H9 (cell line): ENCODE results near the gene STYK1. TPM values are rescaled to one million over a fixed set of nuclear protein-coding genes. Genes with fewer than 3 reads are reported as not detected.

ENCODE experiments used
- DNase-seq: peaks from one replicate; pipeline ENCODE4 v3.0.0-alpha.2; 2017
- H2AFZ ChIP-seq: one replicate; pipeline ENCODE4 v1.6.1; 2013; ENCODE audit warnings: mild to moderate bottlenecking, low read length, control low read depth, moderate library complexity
- H2AK5ac ChIP-seq: 2 replicates; pipeline ENCODE4 v1.6.1; 2013; ENCODE audit warnings: low read length, control low read depth, mixed read lengths; ENCODE audit not compliant: insufficient read length
- H2BK120ac ChIP-seq: one replicate; pipeline ENCODE4 v1.6.1; 2013; ENCODE audit warnings: low read depth, mild to moderate bottlenecking, low read length, control low read depth, inconsistent platforms; ENCODE audit not compliant: poor library complexity, severe bottlenecking
- H2BK12ac ChIP-seq: 2 replicates; pipeline ENCODE4 v1.6.1; 2013; ENCODE audit warnings: low read length, control low read depth, mixed read lengths, low read depth; ENCODE audit not compliant: insufficient read length
- H2BK15ac ChIP-seq: 2 replicates; pipeline ENCODE4 v1.6.1; 2013; ENCODE audit warnings: low read depth, low read length, control low read depth
- H2BK20ac ChIP-seq: one replicate; pipeline ENCODE4 v1.6.1; 2013; ENCODE audit warnings: low read depth, mild to moderate bottlenecking, low read length, control low read depth, inconsistent platforms; ENCODE audit not compliant: poor library complexity, severe bottlenecking
- H2BK5ac ChIP-seq: 2 replicates; pipeline ENCODE4 v1.6.1; 2013; ENCODE audit warnings: low read length, control low read depth, mixed read lengths; ENCODE audit not compliant: insufficient read length
- H3K14ac ChIP-seq: 2 replicates; pipeline ENCODE4 v1.6.1; 2013; ENCODE audit warnings: low read length, control low read depth; ENCODE audit not compliant: insufficient read depth
- H3K18ac ChIP-seq: 2 replicates; pipeline ENCODE4 v1.6.1; 2013; ENCODE audit warnings: low read depth, mild to moderate bottlenecking, mixed read lengths, low read length, control low read depth; ENCODE audit not compliant: insufficient read length
- H3K23ac ChIP-seq: 2 replicates; pipeline ENCODE4 v1.6.1; 2013; ENCODE audit warnings: low read length, control low read depth, mixed read lengths, low read depth; ENCODE audit not compliant: insufficient read length
- H3K23me2 ChIP-seq: 2 replicates; pipeline ENCODE4 v1.6.1; 2013; ENCODE audit warnings: low read depth, mild to moderate bottlenecking, mixed read lengths, low read length, control low read depth; ENCODE audit not compliant: insufficient read length, poor library complexity, severe bottlenecking
- H3K27ac ChIP-seq: 2 replicates; pipeline ENCODE4 v1.5.1; 2013; ENCODE audit warnings: low read length, control low read depth, mixed read lengths, low read depth; ENCODE audit not compliant: insufficient read length
- H3K27me3 ChIP-seq: 2 replicates; pipeline ENCODE4 v1.6.1; 2013; ENCODE audit warnings: low read length, control low read depth, inconsistent platforms; ENCODE audit not compliant: insufficient read depth
- H3K4ac ChIP-seq: 2 replicates; pipeline ENCODE4 v1.6.1; 2013; ENCODE audit warnings: low read depth, mild to moderate bottlenecking, control low read depth, inconsistent platforms, low read length, moderate library complexity
- H3K4me1 ChIP-seq: 2 replicates; pipeline ENCODE4 v1.6.1; 2013; ENCODE audit warnings: low read length, control low read depth, inconsistent platforms; ENCODE audit not compliant: insufficient read depth
- H3K4me2 ChIP-seq: 2 replicates; pipeline ENCODE4 v1.6.1; 2013; ENCODE audit warnings: low read length, control low read depth, mixed read lengths; ENCODE audit not compliant: insufficient read length, insufficient read depth
- H3K56ac ChIP-seq: 2 replicates; pipeline ENCODE4 v1.6.1; 2013; ENCODE audit warnings: low read depth, mild to moderate bottlenecking, mixed read lengths, low read length, control low read depth; ENCODE audit not compliant: insufficient read length
- H3K79me1 ChIP-seq: 2 replicates; pipeline ENCODE4 v1.6.1; 2013; ENCODE audit warnings: low read depth, mild to moderate bottlenecking, moderate library complexity, low read length, control low read depth, inconsistent platforms; ENCODE audit not compliant: insufficient read depth, poor library complexity, severe bottlenecking
- H3K79me2 ChIP-seq: 2 replicates; pipeline ENCODE4 v1.6.1; 2013; ENCODE audit warnings: low read length, control low read depth, inconsistent platforms; ENCODE audit not compliant: insufficient read depth
- H3K9ac ChIP-seq: 2 replicates; pipeline ENCODE4 v1.6.1; 2013; ENCODE audit warnings: low read length, control low read depth, mixed read lengths; ENCODE audit not compliant: insufficient read length; ENCODE audit errors: extremely low read depth
- H3K9me3 ChIP-seq: one replicate; pipeline ENCODE4 v1.6.1; 2013; ENCODE audit warnings: low read depth, low read length, inconsistent platforms; ENCODE audit not compliant: control insufficient read depth
- H3T11ph ChIP-seq: one replicate; pipeline ENCODE4 v1.6.1; 2013; ENCODE audit warnings: mild to moderate bottlenecking, low read length, control low read depth, inconsistent platforms
- H4K20me1 ChIP-seq: one replicate; pipeline ENCODE4 v1.6.1; 2013; ENCODE audit not compliant: control insufficient read depth, insufficient read length, insufficient read depth
- H4K5ac ChIP-seq: 2 replicates; pipeline ENCODE4 v1.6.1; 2013; ENCODE audit warnings: low read depth, mild to moderate bottlenecking, mixed read lengths, low read length, control low read depth; ENCODE audit not compliant: insufficient read length
- H4K8ac ChIP-seq: replicated peaks from 2 replicates; pipeline ENCODE4 v1.6.1; 2013; ENCODE audit warnings: low read length, control low read depth, mixed read lengths, low read depth; ENCODE audit not compliant: insufficient read length
- H4K91ac ChIP-seq: 2 replicates; pipeline ENCODE4 v1.6.1; 2013; ENCODE audit warnings: low read depth, mild to moderate bottlenecking, moderate library complexity, mixed read lengths, low read length, control low read depth; ENCODE audit not compliant: insufficient read length
- H3K27ac Mint-ChIP-seq, 3 experiments: 2 replicates in 2 of 3; 3 replicates in 1 of 3; pipeline ENCODE4 v1.8.0; 2020 to 2021; ENCODE audit warnings: mixed read lengths in 3 of 3, mild to moderate bottlenecking in 1 of 3, moderate library complexity in 1 of 3
- H3K27me3 Mint-ChIP-seq: 2 replicates; pipeline ENCODE4 v1.8.0; 2021; ENCODE audit warnings: low read depth, mild to moderate bottlenecking, moderate library complexity, mixed read lengths
- H3K36me3 Mint-ChIP-seq, 3 experiments: 2 replicates in 2 of 3; 3 replicates in 1 of 3; pipeline ENCODE4 v1.8.0; 2020 to 2021; ENCODE audit warnings: low read depth in 3 of 3, mixed read lengths in 3 of 3; ENCODE audit not compliant: insufficient read depth in 1 of 3
- H3K4me1 Mint-ChIP-seq, 2 experiments: 2 replicates each; pipeline ENCODE4 v1.8.0; 2020; ENCODE audit warnings: mixed read lengths in 2 of 2
- H3K4me3 Mint-ChIP-seq, 2 experiments: 2 replicates in 1 of 2; 3 replicates in 1 of 2; pipeline ENCODE4 v1.8.0; 2020 to 2021; ENCODE audit warnings: mild to moderate bottlenecking in 2 of 2, mixed read lengths in 2 of 2, moderate library complexity in 1 of 2
- H3K9me3 Mint-ChIP-seq, 2 experiments: 2 replicates in 1 of 2; 3 replicates in 1 of 2; pipeline ENCODE4 v1.8.0; 2020; ENCODE audit warnings: mild to moderate bottlenecking in 2 of 2, mixed read lengths in 2 of 2, moderate library complexity in 1 of 2
- CTCF ChIP-seq: fragments of 200-600 bp; sonication (generic); conservative IDR thresholded peaks from 3 replicates; pipeline ENCODE4 v1.8.0; 2021; ENCODE audit warnings: antibody characterized with exemption, mild to moderate bottlenecking
- WGBS: extraction: QIAGEN DNeasy Blood & Tissue Kit; methylation state at CpG from one replicate; pipeline ENCODE4 v1.1.7; 2013; ENCODE audit warnings: missing lambda C conversion rate, low lambda C conversion rate, mixed read lengths; ENCODE audit not compliant: insufficient read length; ENCODE audit errors: extremely low coverage; 5-methylcytosine and 5-hydroxymethylcytosine counted together
- total RNA-seq: library from RNA; stranded (reverse); gene quantifications from 2 replicates; pipeline ENCODE4 v1.2.1, GENCODE V29; 2021

The STYK1 gene
- total RNA-seq, 1 experiment from 2014 or later, result 0.37 TPM

DNA sequence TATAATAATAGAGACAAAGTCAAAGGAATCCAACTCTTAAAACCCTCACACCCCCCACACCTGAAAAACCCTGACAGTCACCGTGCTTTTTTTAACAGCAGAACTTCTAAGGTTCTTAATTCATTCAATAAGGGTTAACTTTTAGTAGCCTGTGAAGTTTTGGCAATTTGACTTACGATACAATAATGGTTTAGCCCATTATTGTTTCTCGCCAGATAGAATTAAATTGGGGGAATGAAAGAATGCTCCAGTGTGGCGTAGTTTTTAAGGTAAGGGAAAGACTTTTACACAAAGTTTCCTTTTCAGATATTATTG lies 59.8 kb downstream of the STYK1 start:
- no peak overlapping the region for H2BK5ac ChIP-seq
- no peaks in the 10 kb centered on the region for H3K9me3 ChIP-seq
- H3K23me2 ChIP-seq, result peaks cover 4% of the 10 kb centered on the region
- H2BK20ac ChIP-seq, result no peak overlapping the region
- peak overlapping the region; percentile 94 for H3K9ac ChIP-seq
- H3K4ac ChIP-seq, result no peak overlapping the region
- no peak overlapping the region for H2AK5ac ChIP-seq
- Mint-ChIP-seq H3K4me3 (peak overlapping the region; percentile 100), H3K36me3 (peaks cover 6 to 33% (median 31%) of the 10 kb centered on the region in 3 experiments; a peak in 6 of 7 replicates), H3K9me3 (peaks cover 0 to 3% of the 10 kb centered on the region in 2 experiments; a peak in 2 of 5 replicates), H3K4me1 (peaks cover 15 to 18% of the 10 kb centered on the region in 2 experiments), H3K27me3 (peaks cover 2% of the 10 kb centered on the region; the same call in 1 of the 2 replicates), H3K27ac (peak overlapping the region; percentile 100; a peak in 6 of 7 replicates)
- H3T11ph ChIP-seq, result no peak overlapping the region
- no peak overlapping the region for H2AFZ ChIP-seq
- H2BK12ac ChIP-seq, result no peak overlapping the region
- H3K27me3 ChIP-seq, result no peaks in the 10 kb centered on the region
- H4K20me1 ChIP-seq, result no peaks in the 10 kb centered on the region
- H3K23ac ChIP-seq, result no peak overlapping the region
- no peak overlapping the region for H3K18ac ChIP-seq
- no peak overlapping the region for H4K5ac ChIP-seq
- H2BK120ac ChIP-seq, result no peak overlapping the region
- WGBS, result no CpG with 5 or more reads among the region's 4 CpGs
- no peak for TF ChIP-seq CTCF
- H4K8ac ChIP-seq, result no peak overlapping the region
- no peak for DNase-seq
- H3K14ac ChIP-seq, result no peak overlapping the region
- peak overlapping the region; percentile 56 for H3K4me2 ChIP-seq
- H3K79me2 ChIP-seq, result peaks cover 11% of the 10 kb centered on the region; the same call in 1 of the 2 replicates
- H2BK15ac ChIP-seq, result no peak overlapping the region
- H3K27ac ChIP-seq, result no peak overlapping the region
- H4K91ac ChIP-seq, result no peak overlapping the region
- no peaks in the 10 kb centered on the region for H3K4me1 ChIP-seq
- H3K79me1 ChIP-seq, result no peaks in the 10 kb centered on the region
- no peak overlapping the region for H3K56ac ChIP-seq
